ENCODE measurements around the gene ST3GAL5. TPM values are rescaled to one million over a fixed set of nuclear protein-coding genes. Genes with fewer than 3 reads are reported as not detected.
A peak's percentile ranks its signal among the peaks of the same experiment; 100 is the strongest.

ST3GAL5 gene
- total RNA-seq, 1 donor from 2014 or later = 9.9 TPM

DNA sequence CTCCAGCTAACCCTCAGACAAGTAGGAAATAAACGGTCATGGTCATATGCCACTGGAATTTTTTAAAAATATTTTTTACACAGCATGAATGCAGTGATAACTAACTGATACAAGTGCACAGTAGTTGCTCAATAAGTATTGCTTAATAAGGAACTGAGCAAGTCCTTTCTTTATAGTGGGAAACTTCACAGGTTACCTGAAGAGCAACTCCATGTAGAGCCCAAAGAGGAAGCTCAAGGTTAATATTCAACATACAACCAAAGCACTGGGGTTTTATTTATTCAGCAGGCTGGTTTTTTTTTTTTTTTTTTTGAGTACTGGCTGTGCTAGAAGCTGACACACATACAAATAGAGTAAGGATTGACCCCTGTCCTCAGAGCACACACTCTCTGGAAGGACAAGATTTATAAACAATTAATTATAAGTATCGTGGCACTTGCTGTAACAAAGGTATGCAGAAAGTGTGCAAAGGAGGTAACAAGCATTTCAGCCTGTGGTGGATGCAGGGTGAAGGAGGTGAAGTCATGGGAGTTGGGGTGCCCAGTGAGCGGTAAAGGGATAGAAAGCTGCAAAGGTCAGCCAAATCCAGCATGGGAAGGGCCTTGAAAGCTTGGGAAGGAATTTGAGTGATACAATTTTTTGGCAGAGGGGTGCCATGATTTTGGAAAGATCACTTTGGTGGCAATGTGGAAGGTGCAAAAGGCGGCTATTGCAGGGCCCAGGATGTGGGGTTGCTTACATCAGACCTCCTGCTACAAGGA, 82.3 kb downstream of the ST3GAL5 start:
- Histone ChIP-seq H3K4me1 (no peaks in the 10 kb centered on the region), H2AFZ (replicated peaks) (no peak overlapping the region), H3K27ac (no peak overlapping the region), H3K4me2 (no peak overlapping the region), H3K4me3 (no peak overlapping the region), H3F3A (ENCODE audit: low read depth) (no peaks in the 10 kb centered on the region), H3K27me3 (no peaks in the 10 kb centered on the region), H3K9me3 (ENCODE audit: low read depth) (no peaks in the 10 kb centered on the region), H3K79me2 (ENCODE audit: low read depth) (no peaks in the 10 kb centered on the region), H3K36me3 (no peaks in the 10 kb centered on the region), H3K9ac (no peak overlapping the region), H4K20me1 (ENCODE audit: low read depth) (no peaks in the 10 kb centered on the region)
- Mint-ChIP-seq H3K27me3 (ENCODE audit: insufficient read depth, low read depth) (peaks cover 2% of the 10 kb centered on the region), H3K4me1 (peaks cover 3% of the 10 kb centered on the region), H3K36me3 (no peaks in the 10 kb centered on the region), H3K4me3 (no peak overlapping the region), H3K9me3 (peaks cover 3% of the 10 kb centered on the region), H3K27ac (no peak overlapping the region)
- TF ChIP-seq, protein P1, sequence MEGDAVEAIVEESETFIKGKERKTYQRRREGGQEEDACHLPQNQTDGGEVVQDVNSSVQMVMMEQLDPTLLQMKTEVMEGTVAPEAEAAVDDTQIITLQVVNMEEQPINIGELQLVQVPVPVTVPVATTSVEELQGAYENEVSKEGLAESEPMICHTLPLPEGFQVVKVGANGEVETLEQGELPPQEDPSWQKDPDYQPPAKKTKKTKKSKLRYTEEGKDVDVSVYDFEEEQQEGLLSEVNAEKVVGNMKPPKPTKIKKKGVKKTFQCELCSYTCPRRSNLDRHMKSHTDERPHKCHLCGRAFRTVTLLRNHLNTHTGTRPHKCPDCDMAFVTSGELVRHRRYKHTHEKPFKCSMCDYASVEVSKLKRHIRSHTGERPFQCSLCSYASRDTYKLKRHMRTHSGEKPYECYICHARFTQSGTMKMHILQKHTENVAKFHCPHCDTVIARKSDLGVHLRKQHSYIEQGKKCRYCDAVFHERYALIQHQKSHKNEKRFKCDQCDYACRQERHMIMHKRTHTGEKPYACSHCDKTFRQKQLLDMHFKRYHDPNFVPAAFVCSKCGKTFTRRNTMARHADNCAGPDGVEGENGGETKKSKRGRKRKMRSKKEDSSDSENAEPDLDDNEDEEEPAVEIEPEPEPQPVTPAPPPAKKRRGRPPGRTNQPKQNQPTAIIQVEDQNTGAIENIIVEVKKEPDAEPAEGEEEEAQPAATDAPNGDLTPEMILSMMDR (IDR thresholded peaks at IDR 0.05) = no peak
- TF ChIP-seq EZH2 (IDR thresholded peaks at IDR 0.05) (no peak), EZH2phosphoT487 (IDR thresholded peaks at IDR 0.05) (no peak)
- DNase-seq (ENCODE audit: low spot score) = no peak

DNA sequence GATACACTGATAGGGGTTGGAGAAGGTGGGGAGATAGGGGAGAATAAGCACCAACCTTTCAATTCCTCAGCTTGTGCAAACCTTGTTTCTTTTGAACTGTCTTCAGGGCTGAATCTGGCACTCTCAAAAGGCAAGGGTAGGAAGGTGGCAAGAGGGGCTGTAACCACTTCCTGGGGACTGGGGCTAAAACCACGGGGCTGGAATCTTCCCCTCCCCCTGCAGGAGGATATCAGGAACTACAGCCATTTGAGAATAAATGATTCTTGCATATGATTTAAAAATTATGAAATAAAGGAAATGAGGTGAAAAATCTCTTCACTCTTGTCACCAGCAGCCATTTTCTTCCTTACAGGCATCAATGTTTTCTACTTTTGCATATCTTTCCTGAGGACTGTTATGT, 84.2 kb downstream of the ST3GAL5 start:
- H3K4me3 ChIP-seq = no peak overlapping the region
- H3K27ac ChIP-seq = no peak overlapping the region
- H3K4me2 ChIP-seq = no peak overlapping the region
- no peaks in the 10 kb centered on the region for H3K27me3 ChIP-seq
- TF ChIP-seq EZH2 (IDR thresholded peaks at IDR 0.05) (no peak), EZH2phosphoT487 (IDR thresholded peaks at IDR 0.05) (no peak)
- TF ChIP-seq, protein P1 (IDR thresholded peaks at IDR 0.05) = peak; percentile 73
- Mint-ChIP-seq H3K27ac (no peak overlapping the region), H3K4me3 (no peak overlapping the region), H3K36me3 (no peaks in the 10 kb centered on the region), H3K4me1 (no peaks in the 10 kb centered on the region), H3K27me3 (ENCODE audit: insufficient read depth, low read depth) (peaks cover 4% of the 10 kb centered on the region), H3K9me3 (peaks cover 8% of the 10 kb centered on the region)
- no peaks in the 10 kb centered on the region for H3K4me1 ChIP-seq
- H3K9ac ChIP-seq = no peak overlapping the region
- H3F3A ChIP-seq (ENCODE audit: low read depth) = no peaks in the 10 kb centered on the region
- H3K9me3 ChIP-seq (ENCODE audit: low read depth) = no peaks in the 10 kb centered on the region
- peak overlapping the region; percentile 40 for H2AFZ ChIP-seq (replicated peaks)
- peak; percentile 56 for DNase-seq (ENCODE audit: low spot score)
- H3K36me3 ChIP-seq = no peaks in the 10 kb centered on the region
- H4K20me1 ChIP-seq (ENCODE audit: low read depth) = no peaks in the 10 kb centered on the region
- no peaks in the 10 kb centered on the region for H3K79me2 ChIP-seq (ENCODE audit: low read depth)

DNA sequence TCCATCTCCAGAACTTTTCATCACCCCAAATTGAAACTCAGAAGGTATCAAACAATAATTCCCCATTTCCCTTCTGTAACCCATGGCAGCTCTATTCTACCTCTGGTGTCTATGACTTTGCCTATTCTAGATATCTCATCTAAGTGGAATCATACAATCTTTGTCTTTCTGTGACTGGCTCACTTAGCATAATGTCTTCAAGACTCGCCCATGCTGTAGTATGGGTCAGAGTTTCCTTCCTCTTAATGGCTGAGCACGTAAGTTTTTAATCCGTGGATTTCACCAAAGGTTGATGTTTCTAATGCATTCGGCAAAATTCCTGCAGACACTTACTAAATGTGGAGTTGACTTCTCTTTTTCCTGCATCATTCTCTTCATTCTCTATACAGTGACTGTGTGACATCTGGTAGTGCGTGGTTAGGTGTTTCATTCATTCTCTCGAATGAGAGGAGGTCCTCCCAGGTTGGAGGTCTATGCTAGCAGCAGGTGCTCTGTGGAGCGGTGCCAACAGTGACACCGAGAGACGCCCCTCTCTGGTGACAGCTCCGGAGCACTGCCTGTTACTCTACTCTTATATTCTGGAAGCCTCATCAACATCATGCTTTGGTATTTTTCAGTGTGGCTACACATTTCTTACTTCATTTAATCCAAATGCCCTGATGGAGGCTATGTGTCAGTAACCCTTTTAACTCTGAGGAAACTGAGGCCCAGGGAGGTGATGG, 84.9 kb downstream of the ST3GAL5 start:
- H3K4me2 ChIP-seq = no peak overlapping the region
- H3K9ac ChIP-seq = no peak overlapping the region
- H3K27me3 ChIP-seq = no peaks in the 10 kb centered on the region
- no peaks in the 10 kb centered on the region for H3K9me3 ChIP-seq (ENCODE audit: low read depth)
- H3K4me3 Mint-ChIP-seq = no peak overlapping the region
- no peaks in the 10 kb centered on the region for H4K20me1 ChIP-seq (ENCODE audit: low read depth)
- no peaks in the 10 kb centered on the region for H3K79me2 ChIP-seq (ENCODE audit: low read depth)
- H3K27me3 Mint-ChIP-seq (ENCODE audit: insufficient read depth, low read depth) = peaks cover 4% of the 10 kb centered on the region
- H3K27ac ChIP-seq = no peak overlapping the region
- peaks cover 8% of the 10 kb centered on the region for H3K9me3 Mint-ChIP-seq
- DNase-seq (ENCODE audit: low spot score) = no peak
- H3F3A ChIP-seq (ENCODE audit: low read depth) = no peaks in the 10 kb centered on the region
- H3K4me1 Mint-ChIP-seq = no peaks in the 10 kb centered on the region
- H2AFZ ChIP-seq (replicated peaks) = no peak overlapping the region
- no peaks in the 10 kb centered on the region for H3K36me3 ChIP-seq
- TF ChIP-seq EZH2phosphoT487 (IDR thresholded peaks at IDR 0.05) (no peak), EZH2 (IDR thresholded peaks at IDR 0.05) (no peak)
- TF ChIP-seq, protein P1 (IDR thresholded peaks at IDR 0.05) = no peak
- no peaks in the 10 kb centered on the region for H3K36me3 Mint-ChIP-seq
- H3K4me1 ChIP-seq = no peaks in the 10 kb centered on the region
- no peak overlapping the region for H3K27ac Mint-ChIP-seq
- no peak overlapping the region for H3K4me3 ChIP-seq

All from neural progenitor cell (in vitro differentiated cells).